Measurements from ENCODE around the gene ARRDC1. TPM values are rescaled to one million over a fixed set of nuclear protein-coding genes. Genes with fewer than 3 reads are reported as not detected.

Gene ARRDC1
- total and polyA plus RNA-seq, 8 donors, result 20.9 to 161 (median 26.5) TPM

DNA sequence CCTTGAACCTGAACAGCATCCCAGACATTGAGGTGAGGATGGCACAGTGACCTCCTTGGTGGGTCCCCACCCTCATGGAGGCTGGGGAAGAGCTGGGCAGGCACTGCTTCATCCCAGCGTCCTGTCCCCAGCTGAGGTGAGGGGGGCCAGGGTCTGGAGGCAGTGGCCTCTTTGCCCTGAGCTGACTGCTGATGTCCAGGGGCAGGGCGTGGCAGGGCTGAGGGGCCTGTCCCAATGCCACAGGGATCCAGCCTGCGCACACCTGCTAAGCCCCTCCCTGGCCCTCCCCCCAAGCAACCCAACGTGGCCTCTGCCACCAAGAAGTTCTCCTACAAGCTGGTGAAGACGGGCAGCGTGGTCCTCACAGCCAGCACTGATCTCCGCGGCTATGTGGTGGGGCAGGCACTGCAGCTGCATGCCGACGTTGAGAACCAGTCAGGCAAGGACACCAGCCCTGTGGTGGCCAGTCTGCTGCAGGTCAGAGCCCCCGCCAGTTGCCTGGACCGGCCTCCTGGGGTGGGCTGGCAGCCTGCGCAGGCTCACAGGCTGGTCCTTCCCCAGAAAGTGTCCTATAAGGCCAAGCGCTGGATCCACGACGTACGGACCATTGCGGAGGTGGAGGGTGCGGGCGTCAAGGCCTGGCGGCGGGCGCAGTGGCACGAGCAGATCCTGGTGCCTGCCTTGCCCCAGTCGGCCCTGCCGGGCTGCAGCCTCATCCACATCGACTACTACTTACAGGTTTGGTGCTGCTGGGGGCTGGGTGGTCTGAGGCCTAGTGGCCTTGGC is 8.4 kb downstream of the ARRDC1 start:
- H3K27ac ChIP-seq, result peak overlapping the region; percentile 84 to 92 (median 89)
- intact Hi-C loops (cut with DNase I), result no loop called here
- peaks cover 24 to 31% (median 27%) of the 10 kb centered on the region in 3 donors for H3K4me1 ChIP-seq
- no peaks in the 10 kb centered on the region for H3K27me3 ChIP-seq
- TF ChIP-seq, protein P1, sequence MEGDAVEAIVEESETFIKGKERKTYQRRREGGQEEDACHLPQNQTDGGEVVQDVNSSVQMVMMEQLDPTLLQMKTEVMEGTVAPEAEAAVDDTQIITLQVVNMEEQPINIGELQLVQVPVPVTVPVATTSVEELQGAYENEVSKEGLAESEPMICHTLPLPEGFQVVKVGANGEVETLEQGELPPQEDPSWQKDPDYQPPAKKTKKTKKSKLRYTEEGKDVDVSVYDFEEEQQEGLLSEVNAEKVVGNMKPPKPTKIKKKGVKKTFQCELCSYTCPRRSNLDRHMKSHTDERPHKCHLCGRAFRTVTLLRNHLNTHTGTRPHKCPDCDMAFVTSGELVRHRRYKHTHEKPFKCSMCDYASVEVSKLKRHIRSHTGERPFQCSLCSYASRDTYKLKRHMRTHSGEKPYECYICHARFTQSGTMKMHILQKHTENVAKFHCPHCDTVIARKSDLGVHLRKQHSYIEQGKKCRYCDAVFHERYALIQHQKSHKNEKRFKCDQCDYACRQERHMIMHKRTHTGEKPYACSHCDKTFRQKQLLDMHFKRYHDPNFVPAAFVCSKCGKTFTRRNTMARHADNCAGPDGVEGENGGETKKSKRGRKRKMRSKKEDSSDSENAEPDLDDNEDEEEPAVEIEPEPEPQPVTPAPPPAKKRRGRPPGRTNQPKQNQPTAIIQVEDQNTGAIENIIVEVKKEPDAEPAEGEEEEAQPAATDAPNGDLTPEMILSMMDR (IDR thresholded peaks at IDR 0.05), result no peak
- WGBS, 2 donors, result 88 to 93% methylated on average over 16 to 27 of the region's 27 CpGs
- no peak overlapping the region for H3K4me3 ChIP-seq
- no peak for ATAC-seq
- peak in 1 of 6 donors; percentile 76 for DNase-seq
- H3K36me3 ChIP-seq, result peaks cover 0 to 7% (median 0%) of the 10 kb centered on the region in 3 donors
- H3K9me3 ChIP-seq, result no peaks in the 10 kb centered on the region
- no peak for FAIRE-seq

DNA sequence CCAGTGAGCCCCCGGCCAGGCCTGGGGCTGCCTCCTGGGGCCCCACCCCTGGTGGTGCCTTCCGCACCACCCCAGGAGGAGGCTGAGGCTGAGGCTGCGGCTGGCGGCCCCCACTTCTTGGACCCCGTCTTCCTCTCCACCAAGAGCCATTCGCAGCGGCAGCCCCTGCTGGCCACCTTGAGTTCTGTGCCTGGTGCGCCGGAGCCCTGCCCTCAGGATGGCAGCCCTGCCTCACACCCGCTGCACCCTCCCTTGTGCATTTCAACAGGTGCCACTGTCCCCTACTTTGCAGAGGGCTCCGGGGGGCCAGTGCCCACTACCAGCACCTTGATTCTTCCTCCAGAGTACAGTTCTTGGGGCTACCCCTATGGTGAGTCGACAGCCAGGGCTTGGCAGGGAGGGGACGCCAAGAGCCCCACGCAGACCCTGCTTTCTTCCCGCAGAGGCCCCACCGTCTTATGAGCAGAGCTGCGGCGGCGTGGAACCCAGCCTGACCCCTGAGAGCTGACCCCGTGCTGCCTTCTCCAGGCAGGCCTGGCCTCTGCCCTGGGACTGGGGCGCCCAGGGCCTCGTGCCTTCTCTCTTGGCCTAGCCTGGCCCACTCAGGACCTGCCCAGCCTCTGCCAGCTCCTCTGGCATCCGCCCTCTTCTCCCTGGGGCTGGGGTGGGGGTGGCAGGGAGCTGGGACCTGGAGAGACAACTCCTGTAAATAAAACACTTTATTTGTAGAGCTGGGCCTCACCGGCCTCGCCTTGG is 9.3 kb downstream of the ARRDC1 start:
- Histone ChIP-seq H3K4me3 (no peak overlapping the region), H3K9me3 (no peaks in the 10 kb centered on the region), H3K27ac (peak overlapping the region in 1 of 4 donors; percentile 5), H3K4me1 (peaks cover 26 to 32% (median 27%) of the 10 kb centered on the region in 3 donors), H3K27me3 (no peaks in the 10 kb centered on the region), H3K36me3 (peaks cover 0 to 7% (median 0%) of the 10 kb centered on the region in 3 donors)
- TF ChIP-seq, protein P1 (IDR thresholded peaks at IDR 0.05), result no peak
- DNase-seq, result peak in 2 of 6 donors; percentile 22 to 76
- ATAC-seq, result no peak
- intact Hi-C loops (cut with DNase I), result no loop called here
- 83 to 89% methylated on average over 25 of the region's 25 CpGs for WGBS, 2 donors
- no peak for FAIRE-seq

DNA sequence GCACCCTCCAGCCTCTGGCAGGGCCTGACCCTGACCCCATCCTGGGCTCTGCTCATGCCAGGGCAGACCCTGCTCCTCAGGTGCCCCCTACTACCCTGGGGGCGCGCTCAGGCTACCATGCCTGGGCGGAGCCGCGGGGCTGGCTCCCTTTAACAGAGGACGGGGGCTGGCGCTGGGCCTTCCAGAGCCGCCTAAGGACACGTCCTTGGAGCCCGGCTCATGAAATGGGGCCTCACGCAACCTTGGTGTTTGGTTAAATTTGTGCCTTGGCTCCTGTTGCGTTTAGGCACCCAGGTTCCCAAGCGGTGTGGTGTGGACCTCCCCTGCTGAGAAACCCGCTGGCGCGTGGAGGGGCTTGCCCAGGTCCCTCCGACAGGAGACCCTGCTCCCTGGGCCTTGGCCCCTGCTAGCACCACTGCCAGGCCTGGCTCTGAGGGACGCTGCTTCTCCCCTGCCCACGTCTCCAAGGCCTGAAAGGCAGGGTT is 9.9 kb downstream of the ARRDC1 start:
- intact Hi-C loops (cut with DNase I), result no loop called here
- TF ChIP-seq, protein P1 (IDR thresholded peaks at IDR 0.05), result no peak
- peaks cover 0 to 7% (median 0%) of the 10 kb centered on the region in 3 donors for H3K36me3 ChIP-seq
- 60 to 68% methylated on average over 19 of the region's 19 CpGs for WGBS, 2 donors
- ATAC-seq (no peak), DNase-seq (peak in 2 of 6 donors; percentile 30 to 76), FAIRE-seq (no peak)
- no peak overlapping the region for H3K27ac ChIP-seq
- no peaks in the 10 kb centered on the region for H3K27me3 ChIP-seq
- H3K4me3 ChIP-seq, result no peak overlapping the region
- H3K9me3 ChIP-seq, result no peaks in the 10 kb centered on the region
- peaks cover 33 to 38% (median 33%) of the 10 kb centered on the region in 3 donors for H3K4me1 ChIP-seq

DNA sequence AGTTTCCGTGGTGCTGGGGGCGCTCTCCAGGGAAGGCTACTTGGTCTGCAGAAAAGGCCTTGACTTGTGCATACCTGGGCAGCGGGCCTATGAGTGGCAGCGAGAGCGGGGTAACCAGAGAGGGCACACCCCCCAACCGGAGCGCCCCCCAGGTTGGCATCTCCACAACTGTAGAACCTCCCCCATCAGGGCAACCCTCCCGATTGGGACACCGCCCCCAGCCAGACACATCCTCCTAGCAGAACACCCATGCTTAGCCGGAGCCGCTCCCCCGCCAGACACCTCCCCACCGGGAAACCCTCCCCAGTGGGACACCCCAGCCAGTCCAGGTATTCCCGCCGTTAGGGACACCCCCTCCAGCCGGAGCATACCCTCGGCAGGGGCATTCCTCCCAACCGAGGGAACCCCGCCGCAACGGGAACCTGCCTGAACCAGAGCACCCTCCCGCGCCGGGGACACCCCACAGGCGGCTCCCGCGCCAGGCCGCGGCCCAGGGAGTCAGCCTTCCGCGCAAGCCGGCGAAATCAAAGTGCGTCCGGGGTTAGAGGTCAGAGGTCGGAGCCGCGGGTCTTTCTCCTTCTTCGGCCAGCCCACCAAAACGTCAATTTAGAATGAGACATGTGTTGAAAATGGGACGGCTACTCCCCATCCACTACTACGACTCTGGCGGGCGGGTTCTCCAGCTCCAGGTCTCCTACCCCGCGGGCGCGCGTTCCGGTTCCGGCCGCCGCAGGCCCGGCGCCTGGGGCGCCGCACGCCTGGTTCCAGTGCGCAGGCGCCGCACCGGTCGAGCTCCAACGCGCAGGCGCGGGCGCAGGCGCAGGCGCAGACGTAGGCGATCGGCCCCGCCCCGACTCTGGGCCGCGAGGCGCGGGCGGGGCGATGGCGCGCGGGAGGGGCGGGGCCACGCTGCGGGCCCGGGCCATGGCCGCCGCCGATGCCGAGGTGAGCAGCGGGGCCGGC is 12.9 kb downstream of the ARRDC1 start, which contains the start of gene EHMT1:
TSS of gene EHMT1 (plus strand) at position 901 of the 963 bp plus-strand sequence. CDS start at position 925, 24 bp downstream.
- WGBS, 2 donors, result 0% methylated on average over 77 to 94 of the region's 94 CpGs

More for the DNA sequence above, 12.9 kb downstream of the ARRDC1 start, which contains the start of gene EHMT1:
- peaks cover 0 to 7% (median 0%) of the 10 kb centered on the region in 3 donors for H3K36me3 ChIP-seq
- H3K4me3 ChIP-seq, result peak within 1 kb of the TSS; percentile 81 to 96 (median 89)
- TF ChIP-seq, protein P1 (IDR thresholded peaks at IDR 0.05), result no peak
- H3K9me3 ChIP-seq, result no peaks in the 10 kb centered on the region
- FAIRE-seq (no peak), ATAC-seq (peak; percentile 76 to 94 (median 89)), DNase-seq (peak; percentile 71 to 97 (median 92))
- H3K4me1 ChIP-seq, result peaks cover 15 to 28% (median 16%) of the 10 kb centered on the region in 3 donors
- H3K27ac ChIP-seq, result peak within 1 kb of the TSS; percentile 78 to 84 (median 82)
- intact Hi-C loops (cut with DNase I), result no loop called here
- no peaks in the 10 kb centered on the region for H3K27me3 ChIP-seq

Data from pancreas (tissue), 10 donors.